Activated T-cell treated with anti-CD3 and anti-CD28 coated beads for 24 hours (primary cell): ENCODE data around the gene MTFMT.

Experiments
- DNase-seq: peaks from one replicate; pipeline ENCODE4 v3.0.0-alpha.2; 2020; ENCODE audit warnings: low read depth

Gene MTFMT

GRCh38 chr15:64987136-64987535, 42.3 kb downstream of the MTFMT start:
- no peak for DNase-seq

GRCh38 chr15:64985366-64986033, 43.9 kb downstream of the MTFMT start:
- no peak for DNase-seq

GRCh38 chr15:64982472-64982871, 47.0 kb downstream of the MTFMT start:
- no peak for DNase-seq

GRCh38 chr15:64981812-64982431, 47.5 kb downstream of the MTFMT start:
- no peak for DNase-seq

GRCh38 chr15:64979252-64979710, 50.2 kb downstream of the MTFMT start:
- no peak for DNase-seq

GRCh38 chr15:64975390-64975789, 54.0 kb downstream of the MTFMT start:
- DNase-seq: no peak

- no peak for DNase-seq
These were observed 58.7 kb downstream of the MTFMT start for GRCh38 chr15:64970698-64971097.

- no peak for DNase-seq
These were observed 60.0 kb downstream of the MTFMT start for GRCh38 chr15:64969401-64969800.

- DNase-seq: no peak
These were observed 68.4 kb downstream of the MTFMT start for GRCh38 chr15:64961013-64961412.

- no peak for DNase-seq
These were observed 69.3 kb downstream of the MTFMT start for GRCh38 chr15:64960153-64960552.

- no peak for DNase-seq
These were observed 70.3 kb downstream of the MTFMT start for GRCh38 chr15:64959128-64959527.

- DNase-seq: no peak
These were observed 75.0 kb downstream of the MTFMT start for GRCh38 chr15:64954395-64954794.

- DNase-seq: no peak
These were observed 77.5 kb downstream of the MTFMT start for GRCh38 chr15:64951777-64952418.
